ENCODE data around the gene TMEM263.
"Not testable (repeated sequence)": the region's sequence is repeated elsewhere in the genome, so short reads cannot be mapped to it uniquely, and the experiment has no call there.

The TMEM263 gene

GRCh38 chr12:106986625-106987389 lies 31.1 kb downstream of the TMEM263 start, which contains the start of gene MTERF2:
Gene MTERF2, minus strand, starts transcription at chr12:106987146. Its CDS starts 8,432 bp downstream, at chr12:106978714.
- DNase-seq: peak; percentile 94

DNA sequence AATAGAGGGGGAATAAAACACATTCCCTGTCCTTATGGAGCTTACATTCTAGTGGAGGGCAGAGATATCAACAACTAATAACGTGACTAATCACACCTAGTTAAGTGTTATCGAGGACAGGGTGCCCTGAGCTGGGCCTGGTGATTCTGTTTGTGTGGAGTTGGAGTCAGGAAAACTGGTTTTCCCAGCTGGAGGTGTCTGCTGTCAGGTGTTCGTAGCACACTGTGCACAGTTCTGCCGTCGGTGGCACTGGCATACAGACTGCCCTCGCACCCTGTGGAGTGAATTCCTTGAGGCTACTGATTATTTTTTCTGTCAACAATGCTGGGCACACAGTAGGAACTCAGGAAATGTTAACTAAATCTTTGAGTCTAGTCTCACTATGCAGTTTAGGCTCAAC lies 32.1 kb downstream of the TMEM263 start:
- no peak for DNase-seq

GRCh38 chr12:106994579-106995220 lies 39.0 kb downstream of the TMEM263 start:
- DNase-seq: no peak

GRCh38 chr12:106996102-106996501 lies 40.4 kb downstream of the TMEM263 start:
- DNase-seq: not testable (repeated sequence)

- no peak for DNase-seq
Observed at GRCh38 chr12:106997916-106998315, 42.2 kb downstream of the TMEM263 start.

DNA sequence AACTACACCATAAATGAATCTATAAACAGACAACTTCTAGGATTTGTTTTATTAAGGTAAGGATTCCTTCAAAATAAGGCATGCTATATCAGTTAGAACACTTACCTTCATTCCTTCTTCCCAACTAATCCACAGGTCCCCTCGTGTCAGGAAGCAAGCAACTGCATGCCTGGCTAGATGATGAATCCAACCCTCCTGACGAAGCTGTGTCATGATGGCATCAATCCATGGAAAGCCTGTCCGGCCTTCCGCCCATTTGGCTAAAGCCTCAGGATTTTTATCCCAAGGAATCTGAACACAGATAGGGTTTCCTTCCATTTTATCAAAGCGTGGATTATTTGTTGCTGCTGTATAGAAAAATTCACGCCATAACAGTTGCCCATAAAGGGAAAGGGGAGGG lies 43.7 kb downstream of the TMEM263 start:
- no peak for DNase-seq

- not testable (repeated sequence) for DNase-seq
Observed at GRCh38 chr12:107002665-107003064, 47.0 kb downstream of the TMEM263 start.

- no peak for DNase-seq
Observed at GRCh38 chr12:107007411-107007810, 51.7 kb downstream of the TMEM263 start.

GRCh38 chr12:107011519-107011918 lies 55.8 kb downstream of the TMEM263 start:
- DNase-seq: no peak

DNA sequence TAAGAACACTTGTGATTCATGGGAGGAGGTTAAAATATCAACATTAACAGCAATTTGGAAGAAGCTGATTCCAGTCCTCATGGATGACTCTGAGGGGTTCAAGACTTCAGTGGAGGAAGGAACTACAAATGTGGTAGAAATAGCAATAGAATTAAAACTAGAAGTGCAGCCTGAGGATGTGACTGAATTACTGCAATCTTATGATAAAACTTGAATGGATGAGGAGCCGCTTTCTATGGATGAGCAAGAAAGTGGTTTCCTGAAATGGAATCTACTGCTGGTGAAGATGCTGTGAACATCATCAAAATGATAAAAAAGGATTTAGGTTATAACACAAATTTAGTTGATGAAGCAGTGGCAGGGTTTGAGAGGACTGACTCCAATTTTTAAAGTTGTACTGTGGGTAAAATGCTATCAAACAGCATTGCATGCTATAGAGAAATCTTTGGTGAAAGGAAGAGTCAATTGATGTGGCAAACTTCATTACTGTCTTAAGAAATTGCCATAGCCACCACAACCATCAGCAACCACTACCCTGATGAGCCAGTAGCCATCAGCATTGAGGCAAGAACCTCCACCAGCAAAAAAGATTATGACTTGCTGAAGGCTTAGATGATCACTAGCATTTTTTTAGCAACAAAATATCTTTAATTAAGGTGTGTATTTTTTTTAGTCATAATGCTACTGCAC lies 57.2 kb downstream of the TMEM263 start:
- no peak for DNase-seq

DNA sequence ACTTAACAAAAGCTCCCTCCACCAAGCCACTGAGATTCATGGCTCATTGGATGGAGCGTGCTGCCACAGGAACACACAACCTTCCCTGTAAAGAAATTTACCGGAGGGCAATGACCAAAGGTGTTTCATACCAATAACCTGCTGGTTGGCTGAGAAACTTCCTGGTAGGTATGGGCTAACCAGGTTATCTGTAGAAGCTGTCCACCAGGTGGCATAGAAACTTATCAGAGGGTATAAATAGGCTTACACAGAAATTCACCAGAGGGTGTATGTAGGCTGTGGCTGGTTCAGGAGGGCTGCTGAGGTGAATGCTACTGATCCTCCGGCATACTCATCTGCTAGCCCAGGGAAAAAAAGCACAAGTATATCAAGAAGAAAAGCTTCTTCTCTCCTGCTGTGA lies 58.3 kb downstream of the TMEM263 start:
- DNase-seq: no peak

- DNase-seq: no peak
Observed at GRCh38 chr12:107017042-107017441, 61.3 kb downstream of the TMEM263 start.

DNA sequence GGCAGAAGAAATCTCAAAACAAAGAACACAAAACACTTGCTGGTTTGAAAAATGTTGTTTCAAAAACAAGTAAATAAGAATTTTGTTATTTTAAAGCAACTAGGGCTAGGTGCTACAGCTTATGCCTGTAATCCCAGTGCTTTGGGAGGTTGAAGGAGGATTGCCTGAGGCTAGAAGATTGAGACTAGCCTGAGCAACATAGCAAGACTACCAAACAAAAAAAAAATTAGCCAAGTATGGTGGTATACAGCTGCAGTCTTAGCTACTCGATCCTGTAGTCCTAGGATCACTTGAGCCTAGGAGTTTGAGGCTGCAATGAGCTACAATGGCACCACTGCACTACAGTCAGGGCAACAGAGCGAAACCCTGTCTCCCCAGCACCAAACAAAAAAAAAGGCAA lies 63.8 kb downstream of the TMEM263 start:
- no peak for DNase-seq
